Measurements from ENCODE around the gene DUSP8.
"Not testable (repeated sequence)": the region's sequence is repeated elsewhere in the genome, so short reads cannot be mapped to it uniquely, and the experiment has no call there.

DUSP8 gene

DNA sequence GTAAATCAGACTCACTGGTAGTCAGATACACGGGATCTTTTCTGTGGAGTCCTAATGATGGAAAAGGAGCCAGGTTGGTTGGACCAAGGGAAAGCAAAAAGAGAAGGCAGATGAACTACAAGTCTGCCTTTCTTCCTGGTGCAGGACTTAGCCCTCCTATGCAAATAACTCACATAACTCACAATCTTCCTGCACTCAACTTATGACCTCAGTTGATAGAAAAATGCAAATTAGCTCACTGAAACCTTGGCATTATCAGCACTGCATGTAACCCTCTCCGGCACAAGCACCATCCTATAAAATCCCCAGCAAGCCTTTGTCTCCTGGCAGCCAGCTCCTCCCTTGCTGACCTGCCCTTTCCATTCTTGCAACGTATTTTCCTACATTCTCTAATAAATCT is 29.6 kb upstream of the DUSP8 start:
- H3K4me3 ChIP-seq (ENCODE audit: low read length); H3K27me3 ChIP-seq (ENCODE audit: insufficient read depth, low read length); H3K27ac ChIP-seq (ENCODE audit: low read depth, low read length); H3K4me1 ChIP-seq (ENCODE audit: insufficient read depth, low read length); H3K9ac ChIP-seq (ENCODE audit: low read depth, low read length); H3K36me3 ChIP-seq (ENCODE audit: insufficient read depth, low read length); H3K9me3 ChIP-seq (ENCODE audit: insufficient read depth, low read depth, low read length): not testable (repeated sequence)
- WGBS, result 94% methylated on average over 3 of the region's 3 CpGs

DNA sequence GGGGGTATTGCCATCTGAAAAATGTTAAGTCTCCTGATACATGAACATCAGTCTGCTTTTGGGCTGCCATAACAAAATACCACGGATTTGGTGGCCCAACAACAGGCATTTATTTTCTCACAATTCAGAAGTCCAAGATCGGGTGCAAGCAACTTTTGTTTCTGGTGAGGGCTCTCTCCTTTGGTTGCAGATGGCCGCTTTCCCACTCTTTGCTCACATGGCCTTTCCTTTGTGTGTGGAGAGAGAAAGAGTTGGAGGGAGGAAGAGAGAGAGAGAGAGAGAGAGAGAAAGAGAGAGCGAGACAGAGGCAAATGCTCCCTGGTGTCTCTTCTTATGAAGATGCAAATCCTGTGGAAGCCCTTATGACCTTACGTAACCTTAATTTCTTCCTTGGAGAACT is 28.6 kb upstream of the DUSP8 start:
- no peaks in the 10 kb centered on the region for H3K36me3 ChIP-seq (ENCODE audit: insufficient read depth, low read length)
- 74% methylated on average over 4 of the region's 5 CpGs for WGBS
- peaks cover 5% of the 10 kb centered on the region for H3K9me3 ChIP-seq (ENCODE audit: insufficient read depth, low read depth, low read length)
- no peak overlapping the region for H3K4me3 ChIP-seq (ENCODE audit: low read length)
- H3K4me1 ChIP-seq (ENCODE audit: insufficient read depth, low read length), result peaks cover 11% of the 10 kb centered on the region; the same call in 1 of the 2 replicates
- peaks cover 6% of the 10 kb centered on the region for H3K27me3 ChIP-seq (ENCODE audit: insufficient read depth, low read length)
- H3K9ac ChIP-seq (ENCODE audit: low read depth, low read length), result no peak overlapping the region
- no peak overlapping the region for H3K27ac ChIP-seq (ENCODE audit: low read depth, low read length)

DNA sequence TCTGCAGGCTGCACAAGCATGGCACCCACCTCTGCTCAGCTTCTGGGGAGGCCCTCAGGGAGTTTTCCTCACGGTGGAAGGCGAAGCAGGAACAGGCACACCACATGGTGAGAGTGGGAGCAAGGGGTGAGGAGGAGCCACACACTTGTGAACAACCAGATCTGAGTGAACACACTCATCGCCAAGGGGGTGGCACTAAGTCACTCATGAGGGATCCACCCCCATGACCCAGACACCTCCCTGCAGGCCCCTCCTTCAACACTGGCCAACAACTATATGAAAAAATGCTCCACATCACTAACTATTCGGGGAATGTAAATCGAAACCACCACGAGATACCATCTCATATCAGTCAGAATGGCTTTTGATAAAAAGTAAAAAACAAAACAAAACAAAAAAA is 26.7 kb upstream of the DUSP8 start:
- Histone ChIP-seq H3K27me3 (ENCODE audit: insufficient read depth, low read length) (peaks cover 6% of the 10 kb centered on the region), H3K4me1 (ENCODE audit: insufficient read depth, low read length) (peaks cover 11% of the 10 kb centered on the region; the same call in 1 of the 2 replicates), H3K9me3 (ENCODE audit: insufficient read depth, low read depth, low read length) (peaks cover 5% of the 10 kb centered on the region), H3K4me3 (ENCODE audit: low read length) (no peak overlapping the region), H3K9ac (ENCODE audit: low read depth, low read length) (no peak overlapping the region), H3K36me3 (ENCODE audit: insufficient read depth, low read length) (no peaks in the 10 kb centered on the region), H3K27ac (ENCODE audit: low read depth, low read length) (no peak overlapping the region)
- WGBS, result 97% methylated on average over 6 of the region's 6 CpGs

DNA sequence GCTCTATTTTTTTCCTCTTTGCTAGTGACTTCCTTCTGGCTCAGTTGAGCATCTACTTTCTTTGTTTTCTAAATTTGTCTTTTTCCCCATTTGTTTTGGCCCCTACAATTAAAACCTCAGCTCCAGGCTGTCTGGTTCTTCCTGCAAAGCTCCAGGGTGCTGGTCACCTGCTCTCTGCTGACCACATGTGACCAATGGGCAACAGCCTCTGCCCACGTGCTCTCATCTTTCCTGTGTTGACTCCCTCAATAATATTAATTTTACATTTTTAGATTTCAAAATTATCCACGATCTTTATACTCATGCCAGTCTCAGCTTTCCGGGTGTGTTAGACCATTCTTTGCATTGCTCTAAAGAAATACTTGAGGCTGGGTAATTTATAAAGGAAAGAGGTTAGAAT is 26.3 kb upstream of the DUSP8 start:
- not testable (repeated sequence) for H3K9ac ChIP-seq (ENCODE audit: low read depth, low read length); H3K27ac ChIP-seq (ENCODE audit: low read depth, low read length); H3K36me3 ChIP-seq (ENCODE audit: insufficient read depth, low read length); H3K4me3 ChIP-seq (ENCODE audit: low read length); H3K9me3 ChIP-seq (ENCODE audit: insufficient read depth, low read depth, low read length); H3K27me3 ChIP-seq (ENCODE audit: insufficient read depth, low read length)
- peaks cover 11% of the 10 kb centered on the region; the same call in 1 of the 2 replicates for H3K4me1 ChIP-seq (ENCODE audit: insufficient read depth, low read length)
- WGBS, result 96% methylated on average over 3 of the region's 3 CpGs

DNA sequence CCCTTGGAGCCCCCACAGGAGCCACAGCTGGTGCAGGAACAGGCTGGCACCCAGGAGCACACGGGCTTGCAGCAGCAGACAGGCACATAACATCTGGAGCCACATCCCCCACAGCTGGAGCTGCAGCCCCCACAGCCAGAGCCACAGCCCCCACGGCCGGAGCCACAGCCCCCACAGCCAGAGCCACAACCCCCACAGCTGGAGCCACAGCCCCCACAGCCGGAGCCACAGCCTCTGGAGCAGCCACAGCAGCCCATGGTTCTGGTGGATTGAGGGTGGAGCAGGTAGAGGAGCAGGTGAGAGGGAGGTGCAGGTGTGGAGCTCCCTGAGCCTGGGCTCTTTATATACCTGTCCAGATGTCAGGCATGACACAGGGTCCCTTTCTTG is 25.9 kb upstream of the DUSP8 start, which contains the start of gene KRTAP5-2:
Gene KRTAP5-2, minus strand, starts transcription at position 301 of the 387 bp plus-strand sequence. Its CDS starts 44 bp downstream, at position 257.
- H3K27me3 ChIP-seq (ENCODE audit: insufficient read depth, low read length), result peaks cover 6% of the 10 kb centered on the region
- H3K36me3 ChIP-seq (ENCODE audit: insufficient read depth, low read length), result no peaks in the 10 kb centered on the region
- no peak within 1 kb of the TSS for H3K4me3 ChIP-seq (ENCODE audit: low read length)
- WGBS, result 85% methylated on average over 1 of the region's 4 CpGs
- H3K4me1 ChIP-seq (ENCODE audit: insufficient read depth, low read length), result peaks cover 11% of the 10 kb centered on the region; the same call in 1 of the 2 replicates
- peaks cover 5% of the 10 kb centered on the region for H3K9me3 ChIP-seq (ENCODE audit: insufficient read depth, low read depth, low read length)
- no peak within 1 kb of the TSS for H3K9ac ChIP-seq (ENCODE audit: low read depth, low read length)
- H3K27ac ChIP-seq (ENCODE audit: low read depth, low read length), result no peak within 1 kb of the TSS

DNA sequence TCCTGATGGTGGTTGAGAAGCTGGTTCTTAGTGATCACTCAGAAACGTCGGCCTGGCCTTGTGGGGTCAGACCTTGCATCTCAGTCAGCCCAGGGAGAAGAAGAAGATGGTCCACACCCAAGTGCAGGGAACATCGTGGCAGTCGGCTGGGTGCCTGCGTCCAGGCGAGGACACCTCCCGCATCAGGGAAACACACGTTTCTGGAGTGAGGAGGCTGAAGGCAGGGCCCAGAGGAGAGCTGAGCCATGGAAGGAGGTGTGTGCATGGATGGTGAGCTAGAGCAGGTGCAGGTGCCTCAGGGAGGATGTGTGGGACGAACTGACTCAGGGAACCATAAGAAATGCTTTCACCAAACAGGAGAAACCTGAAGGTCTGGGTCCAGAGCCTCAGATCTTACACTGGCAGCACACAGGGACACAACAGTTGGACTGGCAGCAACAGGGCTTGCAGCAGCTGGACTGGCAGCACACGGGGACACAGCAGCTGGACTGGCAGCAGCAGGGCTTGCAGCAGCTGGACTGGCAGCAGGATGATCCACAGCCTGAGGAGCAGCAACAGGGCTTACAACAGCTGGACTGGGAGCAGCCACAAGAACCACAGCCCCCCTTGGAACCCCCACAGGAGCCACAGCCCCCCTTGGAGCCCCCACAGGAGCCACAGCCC is 25.4 kb upstream of the DUSP8 start:
- Histone ChIP-seq H3K36me3 (ENCODE audit: insufficient read depth, low read length) (no peaks in the 10 kb centered on the region), H3K27me3 (ENCODE audit: insufficient read depth, low read length) (peaks cover 9% of the 10 kb centered on the region), H3K9me3 (ENCODE audit: insufficient read depth, low read depth, low read length) (peaks cover 5% of the 10 kb centered on the region), H3K4me3 (ENCODE audit: low read length) (no peak overlapping the region), H3K4me1 (ENCODE audit: insufficient read depth, low read length) (peaks cover 11% of the 10 kb centered on the region; the same call in 1 of the 2 replicates), H3K27ac (ENCODE audit: low read depth, low read length) (no peak overlapping the region), H3K9ac (ENCODE audit: low read depth, low read length) (no peak overlapping the region)
- 94% methylated on average over 10 of the region's 10 CpGs for WGBS

DNA sequence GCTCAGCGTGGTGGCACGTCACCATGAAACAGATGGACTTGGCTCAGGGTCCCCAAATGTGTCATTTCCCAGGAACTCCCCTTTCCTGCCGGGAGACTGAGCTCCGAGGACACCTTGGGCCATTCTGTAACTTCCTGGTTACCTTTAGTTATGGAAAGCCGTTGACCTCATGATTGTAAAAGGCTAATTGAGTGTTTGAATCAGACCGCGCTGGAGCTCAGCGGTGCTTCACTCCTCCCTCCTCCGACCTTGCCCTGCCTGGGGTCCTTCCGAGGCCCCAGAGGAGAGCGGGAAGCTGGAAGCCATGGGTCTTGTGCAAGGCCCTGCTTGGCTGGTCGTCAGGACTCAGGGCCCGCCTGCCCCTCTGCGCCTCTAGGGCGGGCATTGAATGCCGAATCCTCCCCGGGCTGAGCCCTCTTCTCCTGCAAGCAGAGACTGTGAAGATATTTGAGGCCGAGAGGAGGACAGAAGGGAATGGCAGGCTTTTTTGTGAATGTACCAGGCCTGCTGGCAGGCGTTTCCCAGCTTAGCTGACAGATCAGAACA is 24.6 kb upstream of the DUSP8 start:
- Histone ChIP-seq H3K9ac (ENCODE audit: low read depth, low read length) (0 out of 2 replicates have a peak overlapping the region, but pooled peaks have one; percentile 36), H3K27me3 (ENCODE audit: insufficient read depth, low read length) (peaks cover 11% of the 10 kb centered on the region), H3K4me1 (ENCODE audit: insufficient read depth, low read length) (peaks cover 11% of the 10 kb centered on the region; the same call in 1 of the 2 replicates)
- WGBS, result 40% methylated on average over 19 of the region's 19 CpGs
- not testable (repeated sequence) for H3K27ac ChIP-seq (ENCODE audit: low read depth, low read length); H3K36me3 ChIP-seq (ENCODE audit: insufficient read depth, low read length); H3K4me3 ChIP-seq (ENCODE audit: low read length); H3K9me3 ChIP-seq (ENCODE audit: insufficient read depth, low read depth, low read length)

DNA sequence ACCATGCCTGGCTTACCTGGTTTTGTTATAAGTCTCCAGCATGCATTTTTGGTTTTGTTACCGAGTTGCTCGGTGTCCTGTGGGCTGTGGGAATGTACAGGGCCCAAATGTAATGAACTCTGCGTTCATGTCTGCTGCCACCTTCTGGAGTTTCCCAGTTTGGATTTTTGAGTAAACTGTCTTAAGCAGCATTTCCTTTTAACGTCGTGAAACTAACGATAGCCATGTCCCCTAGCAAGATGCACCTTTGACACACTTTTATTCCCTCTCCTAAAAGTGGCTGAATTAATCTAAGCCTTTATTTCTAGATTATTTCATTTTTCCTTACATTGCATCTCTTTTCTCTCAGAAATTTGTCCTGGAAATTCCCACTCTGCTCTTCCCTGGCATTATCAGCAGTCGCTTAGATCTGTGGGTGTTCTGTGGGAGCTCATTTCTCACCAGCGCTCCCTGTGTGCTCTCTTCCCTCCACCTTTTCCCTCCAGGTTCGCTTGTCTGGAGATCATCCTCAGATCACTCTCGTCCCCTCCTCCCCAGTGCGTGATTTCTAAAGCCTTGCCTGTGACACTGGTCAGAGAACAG is 24.0 kb upstream of the DUSP8 start:
- H3K36me3 ChIP-seq (ENCODE audit: insufficient read depth, low read length); H3K9ac ChIP-seq (ENCODE audit: low read depth, low read length); H3K27ac ChIP-seq (ENCODE audit: low read depth, low read length); H3K4me3 ChIP-seq (ENCODE audit: low read length); H3K9me3 ChIP-seq (ENCODE audit: insufficient read depth, low read depth, low read length): not testable (repeated sequence)
- H3K27me3 ChIP-seq (ENCODE audit: insufficient read depth, low read length), result peaks cover 11% of the 10 kb centered on the region
- 58% methylated on average over 11 of the region's 11 CpGs for WGBS
- peaks cover 11% of the 10 kb centered on the region; the same call in 1 of the 2 replicates for H3K4me1 ChIP-seq (ENCODE audit: insufficient read depth, low read length)

DNA sequence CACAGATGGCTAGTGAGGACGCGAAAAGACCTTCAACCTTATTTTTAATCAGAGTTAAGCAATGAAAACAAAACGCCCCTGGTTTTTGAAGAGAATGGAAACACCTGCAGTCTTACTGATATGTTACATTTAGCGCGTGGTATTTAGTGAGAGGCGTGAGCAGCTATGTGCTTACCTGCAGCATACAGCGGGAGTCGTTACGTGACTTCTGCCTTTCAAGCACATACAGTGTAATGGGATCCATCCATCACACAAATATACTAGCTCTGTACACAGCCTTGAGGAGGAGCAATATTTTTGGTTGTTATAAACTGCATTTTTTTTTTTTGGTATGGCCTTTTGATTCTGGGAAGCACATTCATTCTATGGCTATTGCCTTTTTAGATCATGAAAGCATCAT is 20.6 kb upstream of the DUSP8 start:
- H3K27me3 ChIP-seq (ENCODE audit: insufficient read depth, low read length), result peaks cover 16% of the 10 kb centered on the region
- no peaks in the 10 kb centered on the region for H3K9me3 ChIP-seq (ENCODE audit: insufficient read depth, low read depth, low read length)
- no peak overlapping the region for H3K27ac ChIP-seq (ENCODE audit: low read depth, low read length)
- 89% methylated on average over 9 of the region's 9 CpGs for WGBS
- no peaks in the 10 kb centered on the region for H3K36me3 ChIP-seq (ENCODE audit: insufficient read depth, low read length)
- H3K4me3 ChIP-seq (ENCODE audit: low read length), result no peak overlapping the region
- H3K9ac ChIP-seq (ENCODE audit: low read depth, low read length), result no peak overlapping the region
- peaks cover 11% of the 10 kb centered on the region; the same call in 1 of the 2 replicates for H3K4me1 ChIP-seq (ENCODE audit: insufficient read depth, low read length)

DNA sequence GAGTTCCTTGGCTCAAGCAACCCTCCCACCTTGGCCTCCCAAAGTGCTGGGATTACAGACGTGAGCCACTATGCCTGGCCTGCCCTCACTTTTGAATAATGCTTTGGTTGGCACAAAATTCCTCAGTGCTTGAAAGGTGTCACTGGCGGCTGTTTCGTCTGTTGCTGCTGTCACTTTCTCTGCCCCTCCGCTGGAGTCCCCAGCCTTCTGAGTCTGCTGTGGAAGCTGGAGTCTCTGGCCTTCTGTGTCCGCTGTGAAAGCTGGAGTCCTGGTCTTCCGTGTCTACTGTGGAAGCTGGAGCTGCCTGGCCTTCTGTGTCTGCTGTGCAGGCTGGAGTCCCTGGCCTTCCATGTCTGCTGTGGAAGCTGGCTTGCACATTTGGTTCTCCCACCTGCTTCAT is 17.9 kb upstream of the DUSP8 start:
- Histone ChIP-seq H3K9ac (ENCODE audit: low read depth, low read length) (no peak overlapping the region), H3K36me3 (ENCODE audit: insufficient read depth, low read length) (no peaks in the 10 kb centered on the region), H3K4me1 (ENCODE audit: insufficient read depth, low read length) (no peaks in the 10 kb centered on the region), H3K27ac (ENCODE audit: low read depth, low read length) (no peak overlapping the region), H3K4me3 (ENCODE audit: low read length) (no peak overlapping the region), H3K27me3 (ENCODE audit: insufficient read depth, low read length) (peaks cover 10% of the 10 kb centered on the region; the same call in 1 of the 2 replicates), H3K9me3 (ENCODE audit: insufficient read depth, low read depth, low read length) (no peaks in the 10 kb centered on the region)
- 96% methylated on average over 6 of the region's 6 CpGs for WGBS

DNA sequence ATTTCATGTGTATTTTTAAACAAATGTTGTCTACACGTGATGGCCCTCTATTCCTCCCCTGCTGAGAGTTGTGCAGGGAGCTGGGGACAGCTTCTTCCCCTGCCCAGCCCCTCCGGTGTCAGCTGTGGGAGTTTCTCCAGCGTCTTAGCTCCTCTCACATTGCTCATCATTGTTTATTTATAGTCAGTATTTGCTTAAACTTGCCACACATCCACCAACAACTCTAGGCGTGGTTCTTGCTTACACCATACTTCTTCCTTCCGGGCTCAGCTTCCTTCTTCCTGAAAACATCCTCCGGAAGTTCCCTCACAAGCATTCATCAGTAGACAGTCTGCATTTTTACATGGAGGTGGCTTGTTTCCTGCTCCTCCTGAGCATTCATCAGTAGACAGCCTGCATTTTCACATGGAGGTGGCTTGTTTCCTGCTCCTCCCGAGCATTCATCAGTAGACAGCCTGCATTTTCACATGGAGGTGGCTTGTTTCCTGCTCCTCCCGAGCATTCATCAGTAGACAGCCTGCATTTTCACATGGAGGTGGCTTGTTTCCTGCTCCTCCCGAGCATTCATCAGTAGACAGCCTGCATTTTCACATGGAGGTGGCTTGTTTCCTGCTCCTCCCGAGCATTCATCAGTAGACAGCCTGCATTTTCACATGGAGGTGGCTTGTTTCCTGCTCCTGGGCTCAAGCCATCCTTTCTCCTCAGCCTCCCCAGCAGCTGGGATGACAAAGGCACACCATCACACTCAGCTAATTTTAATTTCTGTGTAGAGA is 17.3 kb upstream of the DUSP8 start:
- not testable (repeated sequence) for H3K27ac ChIP-seq (ENCODE audit: low read depth, low read length); H3K9me3 ChIP-seq (ENCODE audit: insufficient read depth, low read depth, low read length); H3K27me3 ChIP-seq (ENCODE audit: insufficient read depth, low read length); H3K4me3 ChIP-seq (ENCODE audit: low read length); H3K4me1 ChIP-seq (ENCODE audit: insufficient read depth, low read length); H3K36me3 ChIP-seq (ENCODE audit: insufficient read depth, low read length); H3K9ac ChIP-seq (ENCODE audit: low read depth, low read length)
- WGBS, result 74% methylated on average over 7 of the region's 10 CpGs

Measured in HUES64 (cell line).